WI38 (cell line): ENCODE data around the gene KCNQ2.

Experiments used
- H3K4me3 ChIP-seq: 2 replicates; pipeline ENCODE4 v1.5.1; 2011; ENCODE audit warnings: low read depth, mild to moderate bottlenecking, control low read depth, low read length
- TF ChIP-seq, protein P1 (sequence below): IDR thresholded peaks from 2 replicates; pipeline ENCODE4 v1.5.1; 2012; ENCODE audit warnings: low read depth, mild to moderate bottlenecking, control low read depth, low read length

Gene KCNQ2

DNA sequence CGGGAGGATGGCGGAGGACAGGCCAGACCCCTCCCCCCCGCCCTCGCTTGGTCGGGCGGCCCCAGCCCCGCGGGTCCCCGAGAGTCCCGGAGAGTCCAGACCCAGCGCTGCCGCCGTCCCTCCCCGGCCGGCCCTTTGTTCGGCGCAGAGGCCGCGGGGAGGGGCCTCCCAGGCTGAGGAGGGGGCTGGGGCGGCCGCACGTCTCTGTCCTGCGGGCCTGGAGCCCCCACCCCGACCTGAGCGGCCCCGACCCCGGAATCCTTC lies 806 bp downstream of the KCNQ2 start:
- TF ChIP-seq, protein P1, sequence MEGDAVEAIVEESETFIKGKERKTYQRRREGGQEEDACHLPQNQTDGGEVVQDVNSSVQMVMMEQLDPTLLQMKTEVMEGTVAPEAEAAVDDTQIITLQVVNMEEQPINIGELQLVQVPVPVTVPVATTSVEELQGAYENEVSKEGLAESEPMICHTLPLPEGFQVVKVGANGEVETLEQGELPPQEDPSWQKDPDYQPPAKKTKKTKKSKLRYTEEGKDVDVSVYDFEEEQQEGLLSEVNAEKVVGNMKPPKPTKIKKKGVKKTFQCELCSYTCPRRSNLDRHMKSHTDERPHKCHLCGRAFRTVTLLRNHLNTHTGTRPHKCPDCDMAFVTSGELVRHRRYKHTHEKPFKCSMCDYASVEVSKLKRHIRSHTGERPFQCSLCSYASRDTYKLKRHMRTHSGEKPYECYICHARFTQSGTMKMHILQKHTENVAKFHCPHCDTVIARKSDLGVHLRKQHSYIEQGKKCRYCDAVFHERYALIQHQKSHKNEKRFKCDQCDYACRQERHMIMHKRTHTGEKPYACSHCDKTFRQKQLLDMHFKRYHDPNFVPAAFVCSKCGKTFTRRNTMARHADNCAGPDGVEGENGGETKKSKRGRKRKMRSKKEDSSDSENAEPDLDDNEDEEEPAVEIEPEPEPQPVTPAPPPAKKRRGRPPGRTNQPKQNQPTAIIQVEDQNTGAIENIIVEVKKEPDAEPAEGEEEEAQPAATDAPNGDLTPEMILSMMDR = no peak
- no peak overlapping the region for H3K4me3 ChIP-seq

DNA sequence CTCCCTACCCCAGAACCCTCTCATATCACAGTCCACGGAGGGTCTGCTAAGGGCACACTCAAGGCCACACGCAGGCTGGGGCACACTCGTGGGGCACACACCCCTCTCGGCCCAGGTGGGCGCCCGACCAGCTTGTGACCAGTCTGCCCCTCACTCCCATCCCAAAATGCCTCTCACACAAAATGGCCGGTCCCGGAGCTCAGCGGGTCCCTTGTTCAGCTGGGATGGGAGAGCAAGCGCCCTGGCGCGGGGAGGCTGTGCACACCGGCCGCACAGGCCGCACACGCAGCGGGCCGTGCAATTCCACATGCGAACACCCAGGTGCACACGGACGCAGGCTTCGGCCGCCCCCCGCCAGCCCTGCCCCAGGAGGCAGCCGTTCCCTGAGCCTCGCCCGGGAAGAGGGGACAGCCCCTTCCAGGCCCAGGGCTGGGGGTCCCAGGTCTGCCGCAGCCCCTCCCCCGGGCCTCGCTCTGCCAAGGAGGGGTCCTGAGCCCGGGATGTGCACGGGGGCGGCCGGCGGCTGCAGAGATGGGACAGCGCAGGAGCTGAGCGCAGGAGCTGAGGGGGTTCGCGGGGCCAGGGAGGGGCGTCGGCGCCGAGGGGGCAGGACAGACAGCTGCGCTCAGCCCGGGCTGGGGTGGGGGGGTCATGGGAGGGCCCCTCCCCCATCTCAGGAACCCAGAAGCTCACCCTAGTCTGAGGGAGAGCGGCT lies 1.3 kb downstream of the KCNQ2 start:
- TF ChIP-seq, protein P1 = no peak
- no peak overlapping the region for H3K4me3 ChIP-seq

DNA sequence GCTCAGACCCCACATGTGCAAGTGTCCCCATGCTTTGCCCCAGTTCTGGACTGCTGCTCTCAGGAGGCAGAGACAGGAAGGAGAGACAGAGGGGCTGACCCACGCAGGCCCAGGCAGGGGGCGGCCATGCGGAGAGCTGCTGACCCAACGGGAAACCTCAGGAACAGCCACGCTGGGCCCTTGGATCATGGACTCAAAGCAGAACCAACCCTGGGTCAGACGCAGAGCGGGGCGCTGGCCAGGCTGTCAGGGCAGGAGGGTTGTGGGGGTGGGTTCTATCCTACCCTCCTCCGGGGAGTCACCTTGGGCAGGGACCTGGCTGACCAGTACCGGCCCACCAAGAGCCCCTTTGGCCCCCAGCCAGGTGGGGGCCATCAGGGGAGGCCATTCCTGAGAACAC lies 2.0 kb downstream of the KCNQ2 start:
- no peak overlapping the region for H3K4me3 ChIP-seq
- TF ChIP-seq, protein P1 = no peak

DNA sequence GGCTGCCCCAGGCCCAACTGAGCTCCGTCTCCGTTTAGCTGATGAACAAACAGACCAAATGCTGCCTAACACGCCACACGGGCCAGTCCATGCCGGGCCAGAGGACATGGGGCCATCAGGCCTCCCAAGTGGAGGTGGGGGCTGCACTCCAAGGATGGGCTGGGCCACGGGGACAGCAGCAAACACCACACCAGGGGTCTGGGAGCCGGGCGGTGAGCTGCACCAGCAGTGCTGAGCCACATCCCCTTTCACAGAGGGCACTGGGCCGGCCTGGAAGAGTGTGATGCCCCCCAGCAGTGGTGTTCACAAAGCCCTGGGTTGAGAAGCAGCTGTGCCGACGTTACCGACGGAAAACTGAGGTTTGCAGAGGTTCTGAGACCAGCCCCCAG lies 2.7 kb downstream of the KCNQ2 start:
- no peak overlapping the region for H3K4me3 ChIP-seq
- TF ChIP-seq, protein P1 = no peak

DNA sequence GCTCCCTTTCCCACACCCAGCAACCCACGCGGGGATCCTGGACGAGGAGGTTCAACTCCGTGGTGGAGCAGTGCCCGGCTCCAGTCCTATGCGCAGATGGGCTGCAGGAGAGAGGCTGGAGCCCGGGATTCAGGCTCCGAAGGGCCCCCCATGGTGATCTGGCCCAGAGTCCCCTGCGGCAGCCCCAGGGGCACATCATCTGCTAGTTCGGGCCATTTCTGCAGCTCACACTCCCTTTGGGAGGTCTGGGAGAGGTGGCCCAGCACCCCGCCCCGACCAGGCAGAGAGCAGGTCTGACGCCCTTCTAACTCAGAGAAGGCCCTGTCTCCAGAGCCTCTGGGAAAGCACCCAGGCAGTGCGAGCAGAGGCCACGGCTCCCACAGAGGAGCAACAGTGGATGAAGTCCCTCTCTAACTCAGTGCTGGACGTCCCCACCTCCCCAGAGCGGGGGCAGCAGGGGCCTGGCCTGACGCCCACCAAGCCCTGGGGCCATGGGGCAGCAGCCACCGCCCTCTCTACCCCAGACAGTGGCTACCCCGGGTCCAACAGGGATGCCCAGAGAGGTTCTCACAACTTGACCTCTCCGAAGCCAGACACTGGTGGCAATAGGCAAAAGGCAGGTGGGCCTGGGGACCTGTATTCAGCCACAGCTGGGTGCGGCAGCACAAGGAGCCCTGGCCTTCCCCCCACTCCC lies 3.3 kb downstream of the KCNQ2 start:
- no peak overlapping the region for H3K4me3 ChIP-seq
- TF ChIP-seq, protein P1 = no peak

DNA sequence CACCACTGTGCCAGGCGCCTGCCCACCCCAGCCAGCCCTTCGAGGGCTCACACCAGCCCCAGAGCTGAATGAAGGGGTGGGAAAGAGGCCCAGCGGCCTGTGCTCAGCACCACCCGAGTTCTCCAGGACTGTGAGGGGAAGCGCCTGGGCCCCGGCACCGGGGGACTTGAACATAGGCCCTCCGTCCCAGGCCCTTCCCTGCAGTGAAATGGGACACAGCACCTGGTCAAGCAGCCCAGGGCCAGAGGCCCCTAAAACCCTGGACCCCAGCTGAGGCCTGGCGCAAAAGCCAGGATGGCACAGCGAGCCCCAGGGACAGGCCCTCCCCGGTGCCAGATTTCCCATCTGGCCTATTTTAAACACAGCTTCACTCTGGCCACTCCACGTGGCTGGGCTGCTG lies 4.0 kb downstream of the KCNQ2 start:
- TF ChIP-seq, protein P1 = no peak
- H3K4me3 ChIP-seq = no peak overlapping the region

DNA sequence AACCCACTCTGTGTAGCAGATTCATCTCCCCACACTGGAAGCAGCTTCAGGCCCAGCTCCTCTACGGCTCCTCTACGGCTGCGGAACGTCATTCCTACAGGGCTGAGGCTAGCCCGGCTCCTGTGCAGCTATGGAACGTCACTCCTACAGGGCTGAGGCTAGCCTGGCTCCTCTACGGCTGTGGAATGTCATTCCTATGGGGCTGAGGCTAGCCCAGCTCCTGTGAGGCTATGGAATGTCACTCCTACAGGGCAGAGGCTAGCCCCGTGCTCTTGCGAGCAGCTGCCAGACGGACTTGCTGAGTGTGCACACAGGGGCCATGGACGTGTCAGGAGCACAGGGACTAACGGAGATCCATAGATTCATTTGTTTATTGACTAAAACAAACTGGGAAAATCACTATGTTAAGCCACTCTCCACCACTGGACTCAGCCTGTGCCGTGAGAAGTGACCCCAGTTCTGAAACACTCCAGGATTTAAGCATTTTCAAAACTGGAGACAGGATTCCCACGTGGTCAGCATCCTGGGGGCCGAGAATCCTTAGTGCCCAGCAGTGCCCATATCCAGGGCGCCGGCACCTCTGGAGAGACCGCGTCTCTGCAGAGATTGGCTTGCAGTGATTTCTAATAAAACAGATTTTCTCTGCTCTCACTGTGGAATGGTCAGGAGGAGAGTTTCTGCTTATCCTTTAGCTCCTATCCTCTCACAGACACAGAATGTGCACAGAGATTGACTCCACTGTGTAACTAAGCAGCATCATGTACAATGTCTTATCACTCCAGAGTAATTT lies 5.0 kb downstream of the KCNQ2 start:
- H3K4me3 ChIP-seq = no peak overlapping the region
- TF ChIP-seq, protein P1 = no peak
